DOHH2 (cell line): ENCODE data around the gene TPCN2.

Source experiments
- H3F3A ChIP-seq: fragments of 200-600 bp; sonication (generic), shearing (Covaris generic); 2 replicates; pipeline ENCODE4 v1.6.0; 2016; ENCODE audit warnings: antibody characterized with exemption, mild to moderate bottlenecking; ENCODE audit not compliant: control insufficient read depth, insufficient read depth
- H3K27ac ChIP-seq: fragments of 200-600 bp; sonication (generic); 2 replicates; pipeline ENCODE4 v1.5.1; 2014; ENCODE audit warnings: low read depth, mild to moderate bottlenecking, low read length, moderate library complexity
- H3K27me3 ChIP-seq: fragments of 200-600 bp; sonication (generic); 2 replicates; pipeline ENCODE4 v1.6.1; 2014; ENCODE audit warnings: mild to moderate bottlenecking, low read length, mixed read lengths; ENCODE audit not compliant: control insufficient read depth
- H3K36me3 ChIP-seq: fragments of 200-600 bp; sonication (generic); 2 replicates; pipeline ENCODE4 v1.6.1; 2014; ENCODE audit warnings: mild to moderate bottlenecking, low read length, moderate library complexity, mixed read lengths; ENCODE audit not compliant: control insufficient read depth
- H3K4me1 ChIP-seq: fragments of 200-600 bp; sonication (generic); 2 replicates; pipeline ENCODE4 v1.6.1; 2014; ENCODE audit warnings: mild to moderate bottlenecking, low read length, mixed read lengths; ENCODE audit not compliant: control insufficient read depth
- H3K4me2 ChIP-seq: fragments of 200-600 bp; sonication (generic); 2 replicates; pipeline ENCODE4 v1.6.0; 2014; ENCODE audit warnings: mild to moderate bottlenecking, low read length, moderate library complexity
- H3K4me3 ChIP-seq: fragments of 200-600 bp; sonication (generic); 2 replicates; pipeline ENCODE4 v1.5.1; 2014; ENCODE audit warnings: mild to moderate bottlenecking, low read length, mixed read lengths
- H3K79me2 ChIP-seq: fragments of 200-600 bp; sonication (generic); 2 replicates; pipeline ENCODE4 v1.6.1; 2014; ENCODE audit warnings: mild to moderate bottlenecking, low read length, mixed read lengths; ENCODE audit not compliant: control insufficient read depth
- H3K9me2 ChIP-seq: fragments of 200-600 bp; sonication (generic); replicated peaks from 2 replicates; pipeline ENCODE4 v1.6.1; 2014; ENCODE audit warnings: mild to moderate bottlenecking, low read length, mixed read lengths; ENCODE audit not compliant: control insufficient read depth
- H3K9me3 ChIP-seq: fragments of 200-600 bp; sonication (generic); 2 replicates; pipeline ENCODE4 v1.6.1; 2014; ENCODE audit warnings: antibody characterized with exemption, low read length, mixed read lengths; ENCODE audit not compliant: control insufficient read depth, insufficient read depth
- H4K20me1 ChIP-seq: fragments of 200-600 bp; sonication (generic); 2 replicates; pipeline ENCODE4 v1.6.0; 2014; ENCODE audit warnings: low read depth, mild to moderate bottlenecking, antibody characterized with exemption, low read length, moderate library complexity; ENCODE audit not compliant: control insufficient read depth, insufficient read depth
- CTCF ChIP-seq: fragments of 200-600 bp; sonication (generic); IDR thresholded peaks from one replicate; pipeline ENCODE4 v1.5.1; 2014; ENCODE audit warnings: antibody characterized with exemption, mild to moderate bottlenecking, low read depth, low read length; ENCODE audit not compliant: poor library complexity, severe bottlenecking
- EZH2phosphoT487 ChIP-seq: fragments of 200-600 bp; sonication (generic); IDR thresholded peaks from 2 replicates; pipeline ENCODE4 v1.6.1; 2017; ENCODE audit warnings: borderline replicate concordance, mild to moderate bottlenecking, antibody characterized with exemption, low read length, moderate library complexity, mixed read lengths

TPCN2 gene

GRCh38 chr11:69134957-69135356 lies 86.2 kb downstream of the TPCN2 start:
- no peak for TF ChIP-seq EZH2phosphoT487
- TF ChIP-seq CTCF, result no peak
- Histone ChIP-seq H4K20me1 (no peaks in the 10 kb centered on the region), H3F3A (no peaks in the 10 kb centered on the region), H3K4me3 (no peak overlapping the region), H3K27ac (no peak overlapping the region), H3K36me3 (no peaks in the 10 kb centered on the region), H3K27me3 (no peaks in the 10 kb centered on the region), H3K79me2 (no peaks in the 10 kb centered on the region), H3K9me3 (peaks cover 12% of the 10 kb centered on the region), H3K4me2 (no peak overlapping the region), H3K4me1 (no peaks in the 10 kb centered on the region), H3K9me2 (no peaks in the 10 kb centered on the region)

GRCh38 chr11:69135420-69136363 lies 87.0 kb downstream of the TPCN2 start:
- H3K4me3 ChIP-seq, result no peak overlapping the region
- no peak overlapping the region for H3K4me2 ChIP-seq

GRCh38 chr11:69136471-69136870 lies 87.7 kb downstream of the TPCN2 start:
- no peak overlapping the region for H3K4me3 ChIP-seq
- H3K9me2 ChIP-seq, result no peaks in the 10 kb centered on the region
- H4K20me1 ChIP-seq, result no peaks in the 10 kb centered on the region
- no peak overlapping the region for H3K4me2 ChIP-seq
- H3K9me3 ChIP-seq, result peaks cover 12% of the 10 kb centered on the region
- no peaks in the 10 kb centered on the region for H3K36me3 ChIP-seq
- H3K27ac ChIP-seq, result no peak overlapping the region
- no peak for TF ChIP-seq CTCF
- H3K27me3 ChIP-seq, result no peaks in the 10 kb centered on the region
- H3K4me1 ChIP-seq, result no peaks in the 10 kb centered on the region
- H3K79me2 ChIP-seq, result no peaks in the 10 kb centered on the region
- H3F3A ChIP-seq, result no peaks in the 10 kb centered on the region

More at GRCh38 chr11:69135420-69136363, 87.0 kb downstream of the TPCN2 start:
- Histone ChIP-seq H3K27ac (no peak overlapping the region), H3K79me2 (no peaks in the 10 kb centered on the region), H3K9me3 (peaks cover 12% of the 10 kb centered on the region), H3K36me3 (no peaks in the 10 kb centered on the region), H3K4me1 (no peaks in the 10 kb centered on the region), H4K20me1 (no peaks in the 10 kb centered on the region), H3K9me2 (no peaks in the 10 kb centered on the region), H3F3A (no peaks in the 10 kb centered on the region), H3K27me3 (no peaks in the 10 kb centered on the region)
- TF ChIP-seq EZH2phosphoT487 (no peak), CTCF (no peak)
